Activated CD4-positive, alpha-beta T cell treated with anti-CD3 and anti-CD28 coated beads, Interleukin-2, Interleukin-6, amounts not matched to agents 100 ng/mL and 50 ng/mL, durations not matched to agents 16 hours and 8 hours (primary cell): Measurements from ENCODE around the gene HEMGN.

Experiments used
- DNase-seq: peaks from one replicate; pipeline ENCODE4 v3.0.0-alpha.2; 2020

HEMGN gene

DNA sequence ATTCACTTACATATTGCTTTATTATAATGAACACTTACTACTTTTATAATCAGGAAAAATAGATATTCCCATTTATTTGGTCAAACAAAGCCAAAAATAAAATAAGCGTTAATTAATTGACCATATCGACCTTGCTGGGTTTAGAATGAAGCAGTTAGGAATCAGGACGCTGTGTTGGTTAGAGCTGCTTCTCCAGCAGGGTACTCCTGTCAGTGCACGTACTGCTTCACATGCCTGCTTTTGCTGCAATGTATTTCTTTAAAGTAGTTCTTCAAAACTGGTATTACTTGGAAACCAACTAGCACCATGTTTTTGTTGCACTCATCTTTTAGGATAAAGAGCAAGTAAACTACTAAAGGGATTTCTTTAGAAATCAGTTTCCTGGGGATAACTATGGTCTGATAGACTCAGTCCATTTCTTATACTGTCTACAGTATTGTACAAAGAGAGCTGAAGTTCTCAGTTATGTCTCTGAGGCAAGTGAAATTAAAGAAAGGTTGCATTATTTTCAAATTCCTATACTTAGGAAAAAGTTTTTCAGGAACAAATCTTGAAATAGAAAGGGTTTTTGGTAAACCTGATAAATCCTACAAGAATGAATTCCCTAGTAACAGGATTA, 8.9 kb downstream of the HEMGN start:
- DNase-seq, result no peak

DNA sequence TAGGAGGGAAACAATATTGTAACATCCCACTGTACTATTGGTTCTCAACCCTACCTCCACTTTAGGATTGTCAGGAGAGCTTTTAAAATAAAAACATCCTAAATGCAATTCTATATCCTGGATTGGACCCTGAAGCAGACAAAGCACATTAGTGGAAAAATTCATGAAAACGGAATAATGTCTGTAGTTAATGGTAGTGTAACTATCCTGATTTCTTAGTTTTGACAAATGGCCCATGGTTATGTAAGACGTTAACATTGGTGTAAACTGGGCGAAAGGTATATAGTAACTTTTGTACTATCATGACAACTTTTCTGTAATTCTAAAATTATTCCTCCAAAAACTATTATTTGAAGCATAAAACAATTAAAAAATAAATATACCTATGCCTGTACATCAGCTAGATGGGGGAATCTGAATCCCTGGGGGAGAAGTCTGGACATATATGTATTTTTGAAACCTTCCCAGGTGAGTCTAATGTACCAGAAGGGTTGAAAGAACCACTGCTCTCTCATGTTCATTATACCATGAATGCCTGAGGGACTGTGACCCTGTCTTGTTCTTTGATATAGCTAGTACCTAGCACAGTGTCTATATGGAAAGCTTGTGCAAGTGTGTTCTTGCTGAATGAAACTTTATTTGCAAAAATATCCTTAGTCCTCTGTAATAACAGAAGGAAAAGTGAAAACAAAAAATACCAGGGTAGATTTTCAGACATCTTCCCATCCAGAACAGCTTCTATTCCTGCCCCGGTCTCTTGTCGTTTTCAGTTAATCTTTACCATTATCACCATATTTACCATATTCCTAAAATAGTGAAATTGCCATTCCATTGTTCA, 12.3 kb downstream of the HEMGN start:
- no peak for DNase-seq

DNA sequence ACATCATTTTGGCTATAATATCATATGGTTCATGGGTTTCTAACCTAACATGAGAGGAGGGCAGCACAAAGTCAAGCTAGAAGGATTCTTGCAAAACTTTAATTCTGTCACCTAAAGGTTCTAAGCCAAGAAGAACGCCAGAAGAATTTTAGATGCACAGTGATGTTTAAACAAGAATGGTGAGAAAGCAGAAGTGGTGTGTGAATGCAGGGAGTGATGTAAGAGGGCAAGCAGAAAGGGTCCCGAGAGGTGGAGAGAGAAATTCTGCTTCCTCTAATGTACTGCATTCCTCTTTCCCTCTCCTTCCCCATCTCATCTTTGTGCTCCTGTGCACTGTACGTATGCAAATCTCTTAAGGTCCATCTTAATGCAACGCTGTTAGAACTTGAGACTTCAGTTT, 13.6 kb downstream of the HEMGN start:
- DNase-seq, result no peak

DNA sequence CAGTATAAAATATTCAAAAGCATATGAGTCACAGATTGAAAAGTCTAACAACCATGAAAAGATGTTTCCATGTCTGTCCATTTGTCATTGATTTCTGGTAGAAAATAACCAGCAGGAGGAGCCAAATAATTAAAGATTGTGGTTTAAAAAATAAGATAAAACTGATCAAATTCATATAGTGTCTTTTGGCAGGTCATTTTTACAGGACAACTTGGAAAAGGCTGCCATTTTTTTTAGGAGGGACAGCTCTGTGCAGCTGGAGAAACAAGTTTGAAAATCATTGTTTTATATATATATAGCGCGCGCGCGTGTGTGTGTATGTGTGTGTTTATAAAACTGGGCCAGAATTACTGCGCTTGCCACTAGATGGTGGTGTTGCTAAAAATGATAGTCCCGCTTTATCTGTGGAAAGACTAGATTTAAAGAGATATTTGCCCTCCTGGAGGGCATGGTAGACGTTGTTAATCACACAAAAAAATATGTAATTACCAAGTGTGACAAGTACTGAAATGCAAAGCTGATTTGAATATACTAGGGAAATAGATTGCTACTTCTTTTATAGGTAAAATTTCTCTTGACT, 14.4 kb downstream of the HEMGN start:
- DNase-seq, result peak; percentile 83

DNA sequence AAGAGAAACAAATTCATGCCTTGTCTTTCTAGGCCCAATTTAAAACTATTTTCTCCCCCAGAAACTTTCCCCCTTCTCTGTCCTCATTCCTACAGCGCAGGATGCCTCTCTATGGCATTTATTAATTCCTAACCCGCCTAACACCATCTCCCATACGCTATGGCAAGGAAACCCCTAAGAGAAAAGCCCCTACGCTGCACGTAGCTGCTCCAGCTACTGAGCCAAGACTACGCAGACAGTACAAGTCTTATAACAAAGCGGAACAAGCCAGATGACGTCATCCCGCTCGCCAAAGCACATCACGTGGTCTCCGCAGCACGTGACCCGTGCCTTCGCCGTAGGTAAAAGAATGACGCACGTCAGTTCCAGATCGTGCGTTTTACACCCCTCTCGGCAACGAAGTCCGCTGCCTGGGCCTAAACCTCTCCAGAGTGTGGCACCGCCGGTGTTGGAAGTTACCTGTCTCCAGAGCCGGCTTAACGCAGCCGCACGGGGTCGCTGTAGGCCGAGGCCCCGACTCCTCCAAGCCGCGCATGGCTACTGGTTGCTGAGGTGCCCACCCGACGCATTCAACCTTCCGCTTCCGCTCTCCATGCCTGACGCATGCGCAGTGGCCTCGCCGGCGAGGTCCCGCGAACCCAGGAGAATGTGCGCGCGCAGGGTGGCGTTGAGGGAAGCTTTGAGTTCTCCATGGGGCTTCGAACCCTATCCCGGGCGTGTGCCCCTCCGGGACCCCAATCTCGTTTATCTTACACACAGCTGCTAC, 15.8 kb downstream of the HEMGN start, which contains the start of gene TRMO:
Gene TRMO, minus strand, starts transcription at position 542 of the 766 bp plus-strand sequence. Its CDS starts 7 bp downstream, at position 535.
- DNase-seq, result peak; percentile 99

DNA sequence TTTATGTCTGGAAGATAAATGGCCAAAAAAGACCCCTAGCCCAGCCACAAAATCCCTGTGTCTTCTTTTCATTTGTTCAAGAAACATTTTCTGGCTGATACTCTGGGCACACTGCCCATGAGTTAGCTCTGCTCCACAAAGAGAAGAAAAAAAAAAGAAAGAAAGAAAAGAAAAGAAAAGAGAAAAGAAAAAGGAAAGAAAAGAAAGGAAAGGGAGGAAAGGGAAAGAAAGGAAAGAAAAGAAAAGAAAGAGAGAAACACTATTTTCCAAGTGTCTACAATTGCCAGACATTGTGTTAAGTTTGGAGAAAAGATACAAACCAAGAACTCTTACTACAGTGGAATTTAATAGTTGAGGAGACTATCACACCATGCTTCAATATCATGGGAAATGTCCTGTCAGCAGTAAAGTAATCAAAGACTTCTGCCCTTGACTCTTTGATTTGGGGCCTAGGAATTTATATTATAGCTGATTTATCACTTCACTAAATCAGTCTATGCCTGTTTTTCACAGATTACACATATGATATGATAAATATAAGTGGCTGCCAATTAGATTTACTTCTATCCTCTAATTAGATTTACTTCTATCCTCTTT, 18.7 kb downstream of the HEMGN start:
- no peak for DNase-seq

DNA sequence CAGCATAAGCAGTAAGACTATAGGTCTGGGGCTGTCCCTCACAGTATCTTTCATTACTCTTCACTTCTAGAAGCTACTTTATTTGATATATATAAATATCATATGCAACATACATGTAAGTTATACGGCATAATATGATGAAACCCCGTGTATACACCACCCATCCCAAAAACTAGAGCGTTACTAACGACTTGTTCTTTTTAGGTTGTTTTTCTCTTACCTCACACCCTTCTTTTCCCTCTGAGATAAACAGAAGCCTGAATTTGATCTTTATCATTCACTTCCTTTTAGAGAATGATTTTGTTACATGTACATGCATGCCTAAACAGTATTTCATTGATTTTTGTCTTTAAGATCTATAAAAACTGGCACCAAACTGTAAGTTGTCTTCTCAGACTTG, 19.4 kb downstream of the HEMGN start:
- no peak for DNase-seq

DNA sequence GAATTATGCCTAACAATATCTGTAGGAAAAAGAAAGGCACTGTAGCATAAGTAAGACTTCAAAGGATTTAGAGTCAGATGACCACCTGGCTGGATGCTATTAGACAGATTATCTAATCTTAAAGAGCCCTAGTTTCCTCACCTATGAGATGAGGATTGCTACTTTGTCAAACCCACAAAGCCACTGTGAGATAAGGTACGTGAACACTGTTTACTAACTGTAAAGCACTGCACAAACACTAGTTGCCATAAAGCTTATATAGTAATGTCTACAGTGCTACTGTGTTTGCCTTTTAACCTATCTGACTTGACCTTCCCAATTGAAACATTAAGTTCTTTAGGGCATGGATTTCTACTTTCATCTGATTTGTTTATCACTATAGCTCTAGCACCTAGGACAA, 26.0 kb downstream of the HEMGN start:
- DNase-seq, result no peak

DNA sequence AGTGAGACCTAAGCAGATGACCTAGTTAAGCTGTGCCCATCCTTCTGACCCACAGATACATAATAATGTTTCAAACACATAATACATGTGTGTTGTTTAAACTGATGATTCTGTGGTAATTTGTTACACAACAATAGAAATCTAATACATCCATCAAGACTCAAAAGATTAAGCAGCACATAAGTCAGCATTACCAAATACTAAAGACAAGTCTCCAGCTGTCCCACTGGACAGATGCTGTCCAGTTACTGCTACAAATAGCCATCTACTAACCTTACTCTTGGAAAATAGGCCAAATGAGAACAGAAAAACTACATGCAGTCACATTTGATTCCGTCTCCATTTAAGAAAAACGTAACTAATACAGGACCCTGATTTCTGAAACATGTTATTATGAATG, 26.4 kb downstream of the HEMGN start:
- no peak for DNase-seq

DNA sequence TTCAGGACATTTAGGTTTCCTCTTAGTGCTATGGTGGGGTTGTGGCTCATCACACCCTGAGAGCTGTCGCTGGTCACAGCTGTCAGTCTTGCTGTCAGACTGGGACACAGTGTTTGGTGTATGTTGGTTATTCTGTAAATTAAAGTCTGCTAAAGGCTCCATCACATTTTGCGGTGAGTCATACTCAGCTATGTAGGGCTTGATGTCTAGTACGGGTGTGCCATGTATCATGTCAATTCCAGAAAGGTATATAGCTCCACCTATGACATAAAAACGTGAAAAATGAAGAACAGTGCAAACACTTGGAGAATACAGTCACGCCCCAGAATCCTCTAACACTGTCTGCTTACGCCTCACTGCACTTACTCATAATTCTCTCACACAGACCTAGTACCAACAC, 27.6 kb downstream of the HEMGN start:
- no peak for DNase-seq

DNA sequence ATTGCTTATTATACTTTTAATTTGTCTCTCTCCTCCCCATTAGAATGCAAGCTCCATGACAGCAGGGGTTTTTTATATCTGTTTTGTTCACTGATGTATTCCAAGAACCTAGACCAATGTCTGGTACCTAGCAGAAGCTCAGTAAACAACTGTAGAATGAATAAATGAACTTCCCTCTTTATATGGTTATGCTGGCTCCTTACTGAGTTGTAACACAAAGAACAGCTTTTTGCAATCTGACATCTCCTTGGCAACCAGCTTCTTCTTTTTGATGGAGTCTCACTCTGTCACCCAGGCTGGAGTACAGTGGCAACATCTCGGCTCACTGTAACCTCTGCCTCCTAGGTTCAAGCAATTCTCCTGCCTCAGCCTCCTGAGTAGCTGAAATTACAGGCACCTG, 29.3 kb downstream of the HEMGN start:
- DNase-seq, result no peak

DNA sequence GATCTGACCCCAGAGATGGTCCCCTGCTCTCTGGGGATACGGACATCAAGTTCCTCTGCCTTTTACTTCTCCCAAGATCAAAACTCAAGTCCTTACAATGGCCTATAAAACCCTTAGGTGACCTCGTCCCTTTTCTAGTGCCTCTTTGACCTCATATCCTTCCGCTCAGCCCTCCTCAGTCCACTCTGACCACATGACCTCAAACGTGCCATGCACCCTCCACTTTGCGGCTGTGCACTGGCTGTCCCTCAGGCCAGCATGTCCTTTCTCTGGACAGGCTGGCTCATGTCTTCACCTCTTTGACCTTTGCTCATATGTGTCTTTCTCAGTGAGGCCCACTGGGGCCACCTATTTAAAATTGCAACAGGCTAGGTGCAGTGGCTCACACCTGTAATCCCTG, 30.3 kb downstream of the HEMGN start:
- DNase-seq, result no peak

DNA sequence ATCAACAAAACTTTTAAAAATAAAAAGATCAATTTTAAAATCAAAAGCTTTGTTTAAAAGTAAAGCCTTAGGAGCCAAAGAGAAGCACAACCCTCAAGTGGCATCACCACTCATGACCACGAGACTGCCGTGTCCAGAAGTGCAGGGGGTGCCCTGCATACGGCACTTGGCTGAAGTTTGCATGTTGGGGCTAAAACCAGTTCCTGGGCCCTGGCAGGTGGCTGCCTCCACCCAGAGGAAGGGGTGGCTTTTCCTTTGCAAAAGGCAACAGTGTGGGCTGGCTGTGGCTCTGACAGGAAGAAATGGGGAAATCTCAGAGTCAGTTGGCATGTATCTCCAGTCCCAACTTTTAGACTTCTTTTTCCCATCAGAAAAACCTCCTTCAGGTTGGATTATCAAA, 30.9 kb downstream of the HEMGN start:
- DNase-seq, result peak; percentile 27

DNA sequence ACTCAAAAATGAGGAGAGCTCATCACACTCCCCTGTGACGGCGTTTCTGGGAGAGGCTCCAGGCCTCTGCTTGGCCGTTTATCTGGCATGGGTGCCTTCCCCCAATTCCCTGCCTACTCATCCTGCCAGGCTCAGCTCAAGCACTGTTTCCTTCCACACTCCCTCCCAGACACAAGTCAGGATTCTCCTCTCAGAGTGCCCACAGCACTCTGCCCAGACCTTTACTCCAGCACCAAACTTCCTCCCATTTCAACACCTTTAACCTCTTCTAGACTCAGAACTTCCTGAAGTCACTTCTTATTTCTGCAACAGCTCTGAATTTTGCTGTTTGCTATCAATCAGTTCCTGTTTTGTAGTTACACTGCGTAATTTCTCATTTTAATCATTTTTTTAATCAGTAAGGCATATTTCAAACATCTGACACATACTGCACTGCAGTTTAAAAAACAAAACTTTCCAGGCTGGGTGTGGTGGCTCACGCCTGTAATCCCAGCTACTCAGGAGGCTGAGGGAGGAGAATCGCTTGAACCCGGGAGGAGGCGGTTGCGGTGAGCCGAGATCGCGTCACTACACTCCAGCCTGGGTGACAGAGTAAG, 31.6 kb downstream of the HEMGN start:
- peak; percentile 54 for DNase-seq

DNA sequence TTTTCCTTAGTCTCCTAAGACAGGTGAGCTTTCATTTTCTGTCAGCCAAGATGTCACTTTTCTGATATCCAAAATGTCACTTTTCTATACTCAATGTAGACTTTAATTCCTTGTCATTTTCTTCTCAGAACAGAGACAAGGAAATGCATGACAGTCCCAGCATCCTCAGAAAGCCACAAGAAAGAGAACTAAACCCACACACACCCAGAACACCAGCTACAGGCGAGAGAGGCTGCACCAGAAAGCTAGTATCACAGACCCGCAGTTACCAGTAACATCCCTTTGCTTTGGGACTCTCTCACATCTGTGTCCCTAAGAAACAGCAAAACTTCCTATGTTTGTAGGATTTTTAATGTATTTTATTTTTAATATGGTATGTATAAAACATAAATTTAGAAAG, 32.7 kb downstream of the HEMGN start:
- DNase-seq, result peak; percentile 62

DNA sequence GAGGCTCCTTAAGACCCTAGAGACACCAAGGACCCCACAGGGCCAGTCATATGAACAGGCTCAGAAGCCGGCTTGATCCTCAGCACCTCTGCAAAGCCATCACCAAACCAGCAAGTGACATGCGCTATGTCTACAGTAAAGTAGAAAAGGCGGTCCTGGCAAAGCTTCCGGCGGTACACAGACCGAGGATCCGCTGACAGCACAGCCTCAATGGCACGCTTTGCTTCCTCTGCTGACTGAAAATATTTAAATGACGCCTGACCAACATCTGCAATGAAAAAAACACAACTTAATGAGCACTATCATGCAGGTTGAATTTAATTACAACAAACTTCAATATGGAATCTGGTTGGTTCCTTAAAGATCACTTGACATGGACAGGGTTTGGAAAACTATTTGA, 33.2 kb downstream of the HEMGN start:
- peak; percentile 81 for DNase-seq

DNA sequence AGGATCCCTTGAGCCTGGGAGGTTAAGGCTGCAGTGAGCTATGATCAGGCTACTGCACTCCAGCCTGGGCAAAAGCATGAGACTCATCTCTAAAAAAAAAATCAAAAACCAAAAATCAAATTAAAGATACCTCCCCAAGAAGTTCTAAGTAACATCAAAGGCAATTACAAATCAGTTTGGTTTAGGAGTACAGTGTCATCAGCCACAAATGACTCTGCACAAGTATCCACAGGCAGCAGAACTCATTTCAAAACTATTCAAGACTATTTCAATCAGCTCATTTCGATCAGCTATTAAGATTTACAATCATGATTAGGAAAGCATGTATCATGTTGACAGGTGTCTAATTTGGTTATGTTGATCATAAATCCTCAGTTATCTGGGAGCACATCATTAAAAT, 34.8 kb downstream of the HEMGN start:
- peak; percentile 56 for DNase-seq

DNA sequence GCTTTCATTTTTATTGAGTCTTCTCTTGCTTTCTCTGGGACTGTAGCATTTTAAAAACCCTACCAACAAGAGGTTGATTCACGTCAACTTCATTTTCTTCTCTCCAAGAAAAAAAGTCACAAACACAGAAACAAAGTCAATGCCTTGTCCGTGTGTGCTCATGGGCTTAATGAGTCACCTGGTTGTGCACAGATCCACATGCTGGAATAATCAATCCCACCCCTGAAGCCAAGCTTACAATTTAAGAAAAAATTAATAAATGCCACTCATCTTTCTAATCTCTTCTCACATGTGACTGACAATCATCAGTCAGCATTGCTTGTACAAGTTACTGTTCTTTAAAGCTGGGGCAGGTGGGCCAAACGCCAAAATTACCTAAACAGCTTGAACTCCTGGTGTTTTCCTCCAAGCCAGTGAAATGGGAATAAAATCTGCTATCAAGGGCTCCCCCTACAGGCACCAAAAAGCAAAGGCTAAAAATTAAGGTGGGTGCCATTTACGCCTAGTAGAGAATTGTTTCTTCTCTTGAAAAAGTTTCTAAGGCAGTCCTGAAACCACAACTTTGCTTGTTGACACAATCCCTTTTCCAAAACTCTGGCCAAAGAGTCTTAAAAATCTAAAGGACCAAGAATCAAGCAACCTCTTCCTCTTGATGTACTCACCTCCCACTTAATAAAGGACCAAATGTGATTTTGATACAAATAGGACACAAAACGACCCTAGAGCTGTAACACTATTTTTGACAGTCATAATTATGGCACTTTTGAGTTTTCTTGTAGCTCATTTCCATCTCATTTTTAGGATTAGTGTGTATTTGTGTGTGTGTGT, 37.0 kb downstream of the HEMGN start:
- DNase-seq, result peak; percentile 45

DNA sequence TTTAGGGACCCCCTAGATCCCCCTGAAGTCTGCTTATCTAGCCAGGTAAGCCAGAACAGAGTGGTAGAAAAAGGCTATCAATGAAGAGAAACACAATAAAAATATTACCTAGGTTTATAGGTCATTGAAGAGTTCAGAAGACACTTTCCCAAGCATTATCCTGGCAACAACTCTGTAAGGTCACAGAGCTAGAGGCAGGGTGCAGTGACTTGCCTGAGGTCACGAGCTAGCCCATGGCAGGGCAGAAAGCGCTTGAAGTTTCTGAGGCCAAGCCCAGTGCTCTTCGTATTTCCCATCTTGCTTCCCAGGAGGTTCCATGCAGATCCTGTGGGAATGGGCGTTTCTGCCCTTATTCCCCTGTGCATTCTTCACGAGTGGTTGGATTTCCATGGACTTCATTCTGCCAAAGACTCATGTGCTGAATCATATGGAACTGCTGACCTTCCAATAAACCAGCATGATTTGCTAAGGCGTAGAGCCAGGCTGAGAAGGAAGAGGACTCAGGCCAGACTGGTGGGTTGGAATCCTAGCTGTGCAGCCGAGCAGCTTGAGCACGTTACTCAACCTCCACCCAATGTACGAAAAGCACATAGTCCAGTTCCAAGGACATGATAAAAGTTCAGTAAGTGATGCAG, 37.8 kb downstream of the HEMGN start:
- no peak for DNase-seq

DNA sequence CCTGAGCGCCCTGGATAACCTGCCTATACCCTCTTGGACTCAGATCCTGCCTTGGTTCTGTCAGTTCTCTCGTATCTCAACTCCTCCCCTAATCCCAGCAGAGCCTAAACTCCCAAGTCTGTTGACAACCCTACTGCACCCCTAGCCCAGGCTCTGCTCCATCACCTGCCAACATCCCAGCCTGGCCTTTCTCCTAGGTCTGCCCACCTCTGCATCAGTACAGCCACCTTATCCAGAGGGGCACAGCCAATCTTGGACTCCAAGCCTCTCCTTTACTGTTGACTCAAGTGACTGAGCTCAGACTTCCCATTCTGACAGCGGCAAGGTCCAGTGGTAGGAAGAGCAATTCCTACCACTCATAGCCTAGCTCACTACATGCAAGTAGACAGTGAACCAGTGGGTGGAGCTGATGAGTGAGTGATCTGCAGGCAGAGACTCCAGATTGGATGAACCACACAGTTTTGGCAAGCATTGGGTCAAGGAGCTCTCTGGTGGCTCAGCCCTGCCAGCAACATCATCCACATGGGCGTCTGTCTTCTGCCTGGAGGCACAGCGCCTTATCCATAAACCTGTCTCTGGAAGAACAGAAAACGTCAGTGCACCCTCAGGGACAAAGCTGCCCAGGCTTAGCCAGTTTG, 42.2 kb downstream of the HEMGN start:
- DNase-seq, result no peak

DNA sequence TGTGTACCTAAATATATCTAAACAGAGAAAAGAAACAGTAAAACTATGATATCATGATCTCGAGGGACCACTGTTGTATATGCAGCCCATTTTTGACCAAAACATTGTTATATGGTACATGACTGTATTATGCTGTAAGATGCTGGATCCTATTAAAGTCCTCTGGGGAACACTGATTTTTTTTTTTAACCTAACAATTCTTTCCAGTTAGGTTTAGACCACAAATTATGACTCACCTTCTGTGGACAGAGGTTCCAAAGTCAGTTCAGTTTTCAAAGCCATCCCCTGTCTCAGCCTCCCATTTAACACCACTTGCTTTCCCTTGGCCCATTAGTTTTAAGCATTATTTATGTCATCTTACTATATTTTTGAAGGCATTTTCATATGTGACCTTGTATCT, 42.8 kb downstream of the HEMGN start:
- DNase-seq, result no peak
